Umbilical cord (tissue), 2 donors: ENCODE measurements around the gene ZBTB42. TPM values are rescaled to one million over a fixed set of nuclear protein-coding genes. Genes with fewer than 3 reads are reported as not detected.
A peak's percentile ranks its signal among the peaks of the same experiment; 100 is the strongest.
"Not testable (repeated sequence)": the region's sequence is repeated elsewhere in the genome, so short reads cannot be mapped to it uniquely, and the experiment has no call there.

Source experiments
- DNase-seq: peaks from one replicate; pipeline ENCODE4 v3.0.0-alpha.2; 2015; ENCODE audit warnings: low spot score
- total RNA-seq: library from RNA; depleted of rRNA; stranded (reverse); fragments of >200 nt; gene quantifications from one replicate; pipeline ENCODE4 v1.2.3, GENCODE V29; 2014; ENCODE audit warnings: low replicate concordance; ENCODE audit not compliant: insufficient read depth

Gene ZBTB42
- total RNA-seq, 1 donor from 2014 or later = 3.9 TPM

GRCh38 chr14:104836171-104836935 lies 35.5 kb downstream of the ZBTB42 start:
- DNase-seq = not testable (repeated sequence)

DNA sequence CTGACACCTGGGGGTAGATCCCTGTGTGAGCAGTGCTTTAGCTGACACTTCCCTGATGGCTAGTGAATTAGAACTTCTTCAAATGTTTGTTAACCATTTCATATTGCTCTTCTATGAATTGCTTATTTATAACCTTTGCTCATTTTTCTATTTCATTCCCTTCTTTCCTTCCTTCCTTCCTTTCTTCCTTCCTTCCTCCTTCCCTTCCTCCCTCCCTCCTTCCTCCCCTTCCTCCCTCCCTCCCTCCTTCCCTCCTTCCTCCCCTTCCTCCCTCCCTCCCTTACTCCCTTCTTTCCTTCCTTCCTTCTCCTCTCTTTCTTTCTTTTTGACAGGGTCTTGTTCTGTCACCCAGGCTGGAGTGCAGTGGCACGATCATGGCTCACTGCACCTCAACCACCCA lies 40.8 kb downstream of the ZBTB42 start:
- DNase-seq = no peak

DNA sequence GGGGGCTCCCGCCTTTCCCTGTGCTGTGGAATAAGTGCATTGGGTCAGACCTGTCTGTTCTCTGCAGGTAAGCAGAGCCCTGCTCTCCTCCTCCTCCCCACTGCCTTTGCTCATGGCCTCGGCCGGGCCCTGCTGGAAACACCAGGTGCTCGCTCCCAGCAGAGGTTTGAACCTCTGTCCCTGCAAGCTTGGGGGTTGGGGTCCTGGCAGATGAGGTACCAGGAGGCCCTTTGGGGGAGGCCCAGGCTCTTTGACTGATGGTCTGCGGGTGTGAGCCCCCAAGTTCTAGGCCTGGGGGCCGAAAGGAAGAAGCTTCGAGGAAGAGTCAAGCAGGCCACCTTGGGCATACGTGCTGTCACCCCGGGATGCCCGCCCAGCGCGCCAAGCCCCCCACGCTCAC lies 42.1 kb downstream of the ZBTB42 start:
- DNase-seq = no peak

GRCh38 chr14:104843442-104844305 lies 42.8 kb downstream of the ZBTB42 start:
- DNase-seq = peak; percentile 22

DNA sequence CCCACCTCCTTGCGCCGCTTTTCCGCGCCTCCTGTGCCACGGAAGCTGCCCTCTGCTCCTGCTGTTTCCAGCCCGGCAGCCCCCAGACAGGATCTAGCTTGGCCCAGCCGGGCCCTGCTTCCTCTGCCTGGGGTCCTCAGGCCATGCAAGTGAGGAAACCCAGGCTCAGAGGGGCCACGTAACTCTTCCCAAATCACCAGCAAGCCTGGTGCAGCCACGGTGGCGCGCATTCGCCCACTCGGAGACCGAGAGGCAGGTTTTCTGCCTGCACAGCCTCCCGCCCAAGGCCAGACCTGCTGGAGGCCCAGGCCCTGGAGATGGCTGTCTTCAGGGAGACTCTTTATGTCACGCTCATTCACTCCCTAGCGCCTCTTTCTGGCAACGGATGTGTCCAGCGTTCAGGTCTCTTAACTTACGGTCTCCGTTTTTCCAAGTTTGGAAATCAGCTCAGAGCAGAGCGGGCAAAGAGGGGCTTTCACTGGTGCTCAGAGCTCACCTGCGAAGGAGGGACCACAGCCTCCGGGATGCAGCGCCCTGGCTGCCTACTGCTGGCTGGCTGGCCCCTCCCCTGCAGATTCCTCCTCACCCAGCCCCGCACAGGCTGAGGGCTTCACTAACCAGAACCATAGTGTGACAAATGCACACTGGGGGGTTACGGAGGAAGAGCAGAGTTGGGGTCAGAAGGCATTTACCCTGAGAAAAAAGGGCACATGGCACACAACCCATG lies 43.6 kb downstream of the ZBTB42 start:
- no peak for DNase-seq

GRCh38 chr14:104845033-104845666 lies 44.2 kb downstream of the ZBTB42 start:
- DNase-seq = no peak

DNA sequence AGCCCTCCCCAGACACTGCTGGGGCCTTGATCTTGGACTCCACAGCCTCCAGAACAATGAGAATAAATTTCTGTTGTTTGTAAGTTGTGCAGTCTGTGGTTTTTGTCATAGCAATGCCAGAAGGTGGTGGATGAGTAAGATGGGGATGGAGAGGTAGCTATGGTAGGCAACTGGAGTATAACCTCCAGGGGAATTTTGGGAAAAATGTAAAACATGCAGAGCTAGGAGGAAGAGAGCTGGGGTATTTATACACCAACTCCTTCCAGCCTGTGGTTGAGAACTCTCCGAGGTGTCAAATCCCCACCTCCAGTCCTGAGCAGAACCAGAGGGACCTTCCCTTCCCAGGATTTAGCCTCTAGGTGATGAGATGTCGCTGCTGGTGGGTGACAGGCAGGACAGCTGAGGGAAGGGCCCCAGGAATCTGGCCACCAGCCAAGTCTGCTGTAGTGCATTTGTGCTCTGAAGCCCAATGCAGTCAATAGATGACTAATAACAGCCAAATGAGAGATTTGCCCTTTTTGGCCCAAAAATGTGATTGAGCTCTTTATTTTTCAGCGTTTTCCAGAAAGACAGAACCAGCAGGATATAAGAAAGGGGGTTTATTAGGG lies 45.0 kb downstream of the ZBTB42 start:
- no peak for DNase-seq

DNA sequence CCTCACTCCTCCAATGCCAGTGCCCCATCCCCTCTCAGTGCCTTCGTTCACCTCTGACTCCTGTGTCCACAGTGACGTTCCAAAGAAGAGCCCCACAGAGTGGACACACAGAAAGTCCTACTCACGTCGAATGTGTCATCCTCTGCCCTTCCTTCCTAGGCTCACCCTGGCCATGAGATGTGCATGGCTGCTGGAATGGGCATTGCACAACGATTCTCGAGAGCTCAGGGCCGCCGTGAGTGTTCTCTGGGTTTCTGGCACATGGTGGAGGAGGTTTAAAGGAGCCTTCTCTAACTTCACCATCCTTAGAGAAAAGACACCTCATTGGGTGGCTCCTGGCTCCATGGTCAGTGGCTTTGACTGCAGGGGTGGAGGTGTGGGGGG lies 51.4 kb downstream of the ZBTB42 start:
- no peak for DNase-seq

Other genes starting within 250 kb of the ZBTB42 start
- gene C14orf180, start 221.3 kb upstream of the ZBTB42 start, total RNA-seq = 5.1 TPM
- gene TMEM179, start 196.3 kb upstream of the ZBTB42 start, total RNA-seq = 9.1 TPM
- gene INF2, start 111.5 kb upstream of the ZBTB42 start, total RNA-seq = 25.5 TPM
- 20.7 TPM for gene ADSS1, start 76.9 kb upstream of the ZBTB42 start, total RNA-seq
- 87.4 TPM for gene SIVA1, start 48.0 kb upstream of the ZBTB42 start, total RNA-seq
- 124 TPM for gene AKT1, start 5.4 kb upstream of the ZBTB42 start, total RNA-seq
- 7.9 TPM for gene CEP170B, start 64.2 kb downstream of the ZBTB42 start, total RNA-seq
- 2.4 TPM for gene PLD4, start 123.8 kb downstream of the ZBTB42 start, total RNA-seq
- gene AHNAK2, start 177.3 kb downstream of the ZBTB42 start, total RNA-seq = 59.0 TPM
- gene CLBA1, start 184.7 kb downstream of the ZBTB42 start, total RNA-seq = 6.5 TPM
- 21.7 TPM for gene CDCA4, start 220.0 kb downstream of the ZBTB42 start, total RNA-seq